Measurements from ENCODE around the gene SLC25A51.

Gene SLC25A51

GRCh38 chr9:37938121-37938891 lies 34.4 kb upstream of the SLC25A51 start:
- peak in 5 of 10 donors; percentile 37 to 84 (median 63) for DNase-seq
- intact Hi-C loops (cut with DNase I): no loop called here

GRCh38 chr9:37937366-37937765 lies 33.4 kb upstream of the SLC25A51 start:
- intact Hi-C loops (cut with DNase I): no loop called here
- peak in 2 of 10 donors; percentile 38 to 52 for DNase-seq

GRCh38 chr9:37936965-37937364 lies 33.0 kb upstream of the SLC25A51 start:
- no peak for DNase-seq

GRCh38 chr9:37936376-37936775 lies 32.4 kb upstream of the SLC25A51 start:
- intact Hi-C loops (cut with DNase I): no loop called here
- DNase-seq: no peak

More at GRCh38 chr9:37936965-37937364, 33.0 kb upstream of the SLC25A51 start:
- intact Hi-C loops (cut with DNase I): no loop called here

- intact Hi-C loops (cut with DNase I): no loop called here
Observed at GRCh38 chr9:37935096-37935495, 31.2 kb upstream of the SLC25A51 start.

GRCh38 chr9:37931592-37931991 lies 27.7 kb upstream of the SLC25A51 start:
- intact Hi-C loops (cut with DNase I): no loop called here
- no peak for DNase-seq

More at GRCh38 chr9:37935096-37935495, 31.2 kb upstream of the SLC25A51 start:
- DNase-seq: peak in 2 of 10 donors; percentile 69 to 77

GRCh38 chr9:37929441-37929895 lies 25.5 kb upstream of the SLC25A51 start:
- peak in 2 of 10 donors; percentile 63 to 70 for DNase-seq
- intact Hi-C loops (cut with DNase I): no loop called here

GRCh38 chr9:37928552-37929430 lies 24.9 kb upstream of the SLC25A51 start:
- intact Hi-C loops (cut with DNase I): no loop called here
- peak in 2 of 10 donors; percentile 74 to 75 for DNase-seq

- intact Hi-C loops (cut with DNase I): no loop called here
Observed at GRCh38 chr9:37927601-37928551, 23.9 kb upstream of the SLC25A51 start.

GRCh38 chr9:37927132-37927531 lies 23.2 kb upstream of the SLC25A51 start:
- intact Hi-C loops (cut with DNase I): no loop called here
- peak in 2 of 10 donors; percentile 30 to 69 for DNase-seq

More at GRCh38 chr9:37927601-37928551, 23.9 kb upstream of the SLC25A51 start:
- DNase-seq: peak in 2 of 10 donors; percentile 57 to 76

- peak in 1 of 10 donors; percentile 15 for DNase-seq
- intact Hi-C loops (cut with DNase I): no loop called here
Observed at GRCh38 chr9:37926737-37927118, 22.8 kb upstream of the SLC25A51 start.

- peak in 2 of 10 donors; percentile 22 to 47 for DNase-seq
- intact Hi-C loops (cut with DNase I): no loop called here
Observed at GRCh38 chr9:37925786-37926736, 22.1 kb upstream of the SLC25A51 start.

- peak in 2 of 10 donors; percentile 69 to 76 for DNase-seq
- intact Hi-C loops (cut with DNase I): no loop called here
Observed at GRCh38 chr9:37925006-37925405, 21.1 kb upstream of the SLC25A51 start.

- DNase-seq: no peak
- intact Hi-C loops (cut with DNase I): no loop called here
Observed at GRCh38 chr9:37924538-37924937, 20.6 kb upstream of the SLC25A51 start.

- DNase-seq: peak in 2 of 10 donors; percentile 72 to 76
- intact Hi-C loops (cut with DNase I): no loop called here
Observed at GRCh38 chr9:37923796-37924427, 20.0 kb upstream of the SLC25A51 start.

- DNase-seq: peak in 2 of 10 donors; percentile 44 to 72
- intact Hi-C loops (cut with DNase I): no loop called here
Observed at GRCh38 chr9:37923118-37923795, 19.3 kb upstream of the SLC25A51 start.

GRCh38 chr9:37922363-37923117 lies 18.6 kb upstream of the SLC25A51 start:
- DNase-seq: peak in 2 of 10 donors; percentile 70
- intact Hi-C loops (cut with DNase I): no loop called here
